Measurements from ENCODE around the gene UGT1A7. TPM values are rescaled to one million over a fixed set of nuclear protein-coding genes. Genes with fewer than 3 reads are reported as not detected.

Gene UGT1A7
- total RNA-seq, 1 donor from 2014 or later: 0.19 TPM

DNA sequence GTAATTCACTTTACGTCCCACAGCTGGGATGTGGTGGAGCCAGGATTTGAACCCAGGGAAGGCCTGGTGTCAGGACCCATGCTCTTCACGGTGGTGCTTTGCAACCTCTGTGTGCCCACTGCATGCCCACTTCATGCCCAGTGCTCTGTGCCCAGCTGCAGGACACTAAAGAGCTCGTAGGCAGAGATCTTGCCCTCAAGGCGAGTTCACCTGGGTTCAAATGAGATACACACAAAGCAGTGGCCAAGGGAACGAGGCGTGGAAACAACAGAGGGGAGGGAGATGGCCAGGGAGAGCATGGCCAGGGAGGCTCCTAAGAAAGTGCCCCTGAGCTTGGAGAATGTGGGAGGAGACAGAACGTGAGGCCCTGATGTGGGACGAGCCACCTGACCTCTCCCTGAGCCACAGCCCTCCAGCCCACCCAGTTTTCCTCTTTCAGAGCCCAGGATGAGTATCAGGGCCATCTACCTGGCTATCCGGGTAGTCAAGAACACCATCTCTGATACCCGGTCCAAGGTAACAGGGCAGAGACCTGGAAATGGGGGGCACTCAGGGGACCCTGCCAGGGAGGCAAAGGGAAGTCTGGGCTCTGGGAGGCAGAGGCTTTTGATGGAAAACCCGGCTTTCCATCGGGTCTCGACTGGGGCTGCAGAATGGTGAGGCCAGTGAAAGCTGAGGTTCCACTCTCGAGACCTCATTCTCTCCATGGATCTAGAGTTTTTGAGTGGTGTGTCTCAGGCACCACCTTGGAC lies 116.8 kb downstream of the UGT1A7 start:
- Mint-ChIP-seq H3K4me3 (no peak overlapping the region), H3K27me3 (peaks cover 10% of the 10 kb centered on the region), H3K27ac (no peak overlapping the region), H3K9me3 (no peaks in the 10 kb centered on the region), H3K36me3 (no peaks in the 10 kb centered on the region), H3K4me1 (ENCODE audit: unreplicated experiment) (no peaks in the 10 kb centered on the region)
- TF ChIP-seq, protein P1, sequence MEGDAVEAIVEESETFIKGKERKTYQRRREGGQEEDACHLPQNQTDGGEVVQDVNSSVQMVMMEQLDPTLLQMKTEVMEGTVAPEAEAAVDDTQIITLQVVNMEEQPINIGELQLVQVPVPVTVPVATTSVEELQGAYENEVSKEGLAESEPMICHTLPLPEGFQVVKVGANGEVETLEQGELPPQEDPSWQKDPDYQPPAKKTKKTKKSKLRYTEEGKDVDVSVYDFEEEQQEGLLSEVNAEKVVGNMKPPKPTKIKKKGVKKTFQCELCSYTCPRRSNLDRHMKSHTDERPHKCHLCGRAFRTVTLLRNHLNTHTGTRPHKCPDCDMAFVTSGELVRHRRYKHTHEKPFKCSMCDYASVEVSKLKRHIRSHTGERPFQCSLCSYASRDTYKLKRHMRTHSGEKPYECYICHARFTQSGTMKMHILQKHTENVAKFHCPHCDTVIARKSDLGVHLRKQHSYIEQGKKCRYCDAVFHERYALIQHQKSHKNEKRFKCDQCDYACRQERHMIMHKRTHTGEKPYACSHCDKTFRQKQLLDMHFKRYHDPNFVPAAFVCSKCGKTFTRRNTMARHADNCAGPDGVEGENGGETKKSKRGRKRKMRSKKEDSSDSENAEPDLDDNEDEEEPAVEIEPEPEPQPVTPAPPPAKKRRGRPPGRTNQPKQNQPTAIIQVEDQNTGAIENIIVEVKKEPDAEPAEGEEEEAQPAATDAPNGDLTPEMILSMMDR (conservative IDR thresholded peaks at IDR 0.05): no peak
- peak; percentile 54 for DNase-seq (ENCODE audit: extremely low spot score, unreplicated experiment)

DNA sequence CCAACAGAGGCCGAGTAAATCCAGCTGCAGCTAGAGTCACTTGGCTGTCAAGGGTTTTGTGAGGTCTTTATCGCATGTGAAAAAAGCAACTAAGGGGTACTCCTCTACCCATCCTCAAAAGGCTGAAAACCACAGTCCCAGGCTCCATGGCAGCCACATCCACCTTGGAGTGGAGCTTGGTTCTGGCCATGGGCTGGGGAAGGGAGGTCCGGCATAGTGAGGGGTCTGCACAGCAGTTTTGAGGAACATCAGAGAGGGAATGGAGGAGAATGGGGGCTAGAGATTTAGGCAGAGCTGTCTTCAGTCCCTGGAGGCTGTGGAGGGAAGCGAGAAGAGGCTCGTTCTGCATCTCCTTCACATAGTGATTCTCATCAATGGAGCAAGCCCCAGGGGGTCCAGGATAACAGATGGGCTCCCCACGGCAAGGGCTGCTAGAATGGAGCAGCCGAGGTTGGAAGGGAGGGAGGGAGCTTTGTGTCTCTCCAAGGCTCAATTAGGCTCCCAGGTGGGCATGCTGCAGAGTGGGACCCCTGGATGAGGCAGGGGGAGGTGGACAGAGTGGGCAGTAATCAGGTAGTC lies 117.5 kb downstream of the UGT1A7 start:
- no peaks in the 10 kb centered on the region for H3K9me3 Mint-ChIP-seq
- H3K27me3 Mint-ChIP-seq: peaks cover 17% of the 10 kb centered on the region
- no peaks in the 10 kb centered on the region for H3K4me1 Mint-ChIP-seq (ENCODE audit: unreplicated experiment)
- DNase-seq (ENCODE audit: extremely low spot score, unreplicated experiment): peak; percentile 49
- no peak overlapping the region for H3K4me3 Mint-ChIP-seq
- TF ChIP-seq, protein P1 (conservative IDR thresholded peaks at IDR 0.05): no peak
- no peaks in the 10 kb centered on the region for H3K36me3 Mint-ChIP-seq
- H3K27ac Mint-ChIP-seq: no peak overlapping the region

DNA sequence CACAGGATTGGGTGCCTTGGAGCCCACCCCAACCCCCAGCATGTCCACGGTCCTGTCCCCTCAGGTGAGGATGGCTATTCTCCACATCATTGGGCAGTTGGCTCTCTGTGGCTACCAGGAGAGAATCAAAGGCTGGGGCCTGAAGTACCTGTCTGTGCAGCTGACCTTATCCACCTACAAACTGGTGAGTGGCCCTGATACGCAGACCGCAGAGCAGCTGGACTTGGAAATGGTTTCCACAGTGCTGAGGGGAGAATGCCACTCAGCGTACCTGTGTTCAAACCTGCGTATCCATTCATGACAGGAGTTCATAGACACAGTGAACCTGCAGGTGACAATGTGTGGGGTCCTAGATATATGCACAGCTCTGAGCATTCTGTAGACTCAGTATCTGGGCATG lies 118.0 kb downstream of the UGT1A7 start:
- H3K9me3 Mint-ChIP-seq: no peaks in the 10 kb centered on the region
- H3K27me3 Mint-ChIP-seq: peaks cover 21% of the 10 kb centered on the region
- no peaks in the 10 kb centered on the region for H3K36me3 Mint-ChIP-seq
- H3K4me1 Mint-ChIP-seq (ENCODE audit: unreplicated experiment): no peaks in the 10 kb centered on the region
- no peak overlapping the region for H3K4me3 Mint-ChIP-seq
- H3K27ac Mint-ChIP-seq: no peak overlapping the region
- TF ChIP-seq, protein P1 (conservative IDR thresholded peaks at IDR 0.05): no peak
- no peak for DNase-seq (ENCODE audit: extremely low spot score, unreplicated experiment)

DNA sequence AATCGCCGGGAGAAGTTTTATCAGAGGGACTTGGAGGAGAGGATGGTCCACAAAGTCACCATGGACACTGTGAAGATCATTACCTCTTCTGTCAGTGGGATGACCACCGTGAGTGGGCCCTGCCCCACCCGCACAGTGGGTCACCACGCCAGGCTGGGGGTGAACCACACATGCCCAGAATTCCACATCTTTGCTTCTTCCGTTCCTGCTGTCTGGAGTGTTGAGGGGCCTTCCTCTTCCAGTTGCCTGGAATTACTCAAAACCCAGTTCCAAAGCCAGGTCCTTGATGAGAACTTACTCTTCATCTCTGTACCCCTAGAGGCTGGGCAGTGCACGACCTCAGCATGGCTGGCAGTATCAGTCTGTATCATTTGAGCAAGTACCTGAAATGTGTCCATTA lies 118.5 kb downstream of the UGT1A7 start:
- Mint-ChIP-seq H3K9me3 (no peaks in the 10 kb centered on the region), H3K4me1 (ENCODE audit: unreplicated experiment) (no peaks in the 10 kb centered on the region), H3K27me3 (peaks cover 25% of the 10 kb centered on the region), H3K4me3 (no peak overlapping the region), H3K27ac (no peak overlapping the region), H3K36me3 (no peaks in the 10 kb centered on the region)
- no peak for DNase-seq (ENCODE audit: extremely low spot score, unreplicated experiment)
- TF ChIP-seq, protein P1 (conservative IDR thresholded peaks at IDR 0.05): no peak

DNA sequence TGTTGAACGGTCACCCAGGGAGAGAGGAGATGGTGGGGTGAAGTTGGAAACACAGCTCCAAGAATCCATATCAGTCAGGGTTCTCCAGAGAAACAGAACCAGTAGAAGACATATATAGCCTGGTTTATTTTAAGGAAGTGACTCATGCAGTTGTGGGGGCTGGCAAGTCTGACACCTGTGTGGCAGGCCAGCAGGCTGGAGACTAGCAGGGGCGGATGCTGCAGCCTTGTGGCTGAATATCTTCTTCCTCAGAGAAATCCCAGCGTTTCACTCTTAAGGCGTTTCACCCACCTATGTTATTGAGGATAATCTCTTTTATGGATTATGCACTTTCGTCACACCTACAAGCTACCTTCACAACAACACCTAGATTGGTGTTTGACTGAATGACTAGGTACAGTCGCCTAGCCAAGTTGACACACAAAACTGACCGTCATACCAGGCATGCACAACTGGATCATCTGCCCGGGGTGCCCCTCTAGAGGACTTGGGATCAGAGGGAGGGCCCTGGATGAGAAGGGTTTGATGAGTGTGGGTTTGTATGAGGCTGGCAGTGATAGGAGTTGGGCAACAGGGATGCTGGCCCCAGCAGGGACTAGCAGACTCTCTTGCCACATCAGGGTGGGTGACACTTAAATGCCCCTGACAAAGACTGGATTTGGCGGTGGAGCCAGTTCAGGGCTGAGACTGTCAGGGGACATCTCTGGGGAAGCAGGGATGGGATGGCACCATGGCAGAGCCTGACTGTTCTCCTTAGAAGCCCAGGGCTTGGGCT lies 119.8 kb downstream of the UGT1A7 start:
- Mint-ChIP-seq H3K4me1 (ENCODE audit: unreplicated experiment) (no peaks in the 10 kb centered on the region), H3K36me3 (no peaks in the 10 kb centered on the region), H3K4me3 (no peak overlapping the region), H3K9me3 (no peaks in the 10 kb centered on the region), H3K27me3 (peaks cover 27% of the 10 kb centered on the region), H3K27ac (no peak overlapping the region)
- TF ChIP-seq, protein P1 (conservative IDR thresholded peaks at IDR 0.05): no peak
- DNase-seq (ENCODE audit: extremely low spot score, unreplicated experiment): peak; percentile 43
